Measurements from ENCODE around the gene ERBB4.

DNA sequence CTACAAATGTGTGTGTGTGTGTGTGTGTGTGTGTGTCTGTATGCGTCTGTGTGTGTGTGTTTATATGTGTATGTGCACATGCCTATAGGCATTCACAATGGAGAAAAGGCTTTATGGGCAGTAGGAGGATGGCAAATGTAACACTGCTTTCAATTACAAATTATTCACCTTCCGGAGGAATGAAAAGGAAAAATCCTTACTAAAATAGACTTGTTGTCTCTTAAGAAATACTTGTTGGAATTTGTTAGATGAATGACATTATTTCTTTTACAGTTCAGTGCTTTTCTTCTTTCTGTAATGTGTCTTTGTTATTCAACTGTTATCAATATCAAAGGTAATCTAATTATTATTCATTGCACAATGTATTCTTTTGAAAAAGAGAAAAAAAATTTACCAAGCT lies 874.3 kb downstream of the ERBB4 start:
- TF ChIP-seq, protein P1, sequence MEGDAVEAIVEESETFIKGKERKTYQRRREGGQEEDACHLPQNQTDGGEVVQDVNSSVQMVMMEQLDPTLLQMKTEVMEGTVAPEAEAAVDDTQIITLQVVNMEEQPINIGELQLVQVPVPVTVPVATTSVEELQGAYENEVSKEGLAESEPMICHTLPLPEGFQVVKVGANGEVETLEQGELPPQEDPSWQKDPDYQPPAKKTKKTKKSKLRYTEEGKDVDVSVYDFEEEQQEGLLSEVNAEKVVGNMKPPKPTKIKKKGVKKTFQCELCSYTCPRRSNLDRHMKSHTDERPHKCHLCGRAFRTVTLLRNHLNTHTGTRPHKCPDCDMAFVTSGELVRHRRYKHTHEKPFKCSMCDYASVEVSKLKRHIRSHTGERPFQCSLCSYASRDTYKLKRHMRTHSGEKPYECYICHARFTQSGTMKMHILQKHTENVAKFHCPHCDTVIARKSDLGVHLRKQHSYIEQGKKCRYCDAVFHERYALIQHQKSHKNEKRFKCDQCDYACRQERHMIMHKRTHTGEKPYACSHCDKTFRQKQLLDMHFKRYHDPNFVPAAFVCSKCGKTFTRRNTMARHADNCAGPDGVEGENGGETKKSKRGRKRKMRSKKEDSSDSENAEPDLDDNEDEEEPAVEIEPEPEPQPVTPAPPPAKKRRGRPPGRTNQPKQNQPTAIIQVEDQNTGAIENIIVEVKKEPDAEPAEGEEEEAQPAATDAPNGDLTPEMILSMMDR (IDR thresholded peaks at IDR 0.05; ENCODE audit: low read length) = no peak
- TF ChIP-seq EZH2 (optimal IDR thresholded peaks at IDR 0.05; ENCODE audit: low read depth, low read length) (no peak), EZH2phosphoT487 (IDR thresholded peaks at IDR 0.05; ENCODE audit: low read length) (no peak)

Measured in MM.1S (cell line).